ENCODE data around the gene PREP.
A peak's percentile ranks its signal among the peaks of the same experiment; 100 is the strongest.
"Not testable (repeated sequence)": the region's sequence is repeated elsewhere in the genome, so short reads cannot be mapped to it uniquely, and the experiment has no call there.

The PREP gene

GRCh38 chr6:105402939-105403935 lies at the start of gene PREP:
TSS of gene PREP (minus strand) at chr6:105403082. CDS start at chr6:105402891, 191 bp downstream.
- FAIRE-seq, result no peak

GRCh38 chr6:105452376-105452775 lies 49.5 kb upstream of the PREP start:
- no peak for FAIRE-seq

GRCh38 chr6:105449756-105450390 lies 47.0 kb upstream of the PREP start:
- FAIRE-seq, result no peak

GRCh38 chr6:105445481-105445880 lies 42.6 kb upstream of the PREP start:
- FAIRE-seq, result no peak

GRCh38 chr6:105443941-105444340 lies 41.1 kb upstream of the PREP start:
- FAIRE-seq, result no peak

GRCh38 chr6:105442369-105442768 lies 39.5 kb upstream of the PREP start:
- no peak for FAIRE-seq

- no peak for FAIRE-seq
These were observed 34.4 kb upstream of the PREP start for GRCh38 chr6:105437236-105437635.

GRCh38 chr6:105433723-105434122 lies 30.8 kb upstream of the PREP start:
- FAIRE-seq, result no peak

- no peak for FAIRE-seq
These were observed 29.9 kb upstream of the PREP start for GRCh38 chr6:105432797-105433196.

- peak; percentile 23 for FAIRE-seq
These were observed 28.3 kb upstream of the PREP start for GRCh38 chr6:105431226-105431625.

- no peak for FAIRE-seq
These were observed 27.8 kb upstream of the PREP start for GRCh38 chr6:105430685-105431084.

- no peak for FAIRE-seq
These were observed 26.8 kb upstream of the PREP start for GRCh38 chr6:105429676-105430075.

GRCh38 chr6:105428342-105428957 lies 25.6 kb upstream of the PREP start:
- FAIRE-seq, result no peak

GRCh38 chr6:105424175-105424783 lies 21.4 kb upstream of the PREP start:
- peak; percentile 36 for FAIRE-seq

GRCh38 chr6:105416971-105417370 lies 14.1 kb upstream of the PREP start:
- FAIRE-seq, result not testable (repeated sequence)

GRCh38 chr6:105409734-105410133 lies 6.9 kb upstream of the PREP start:
- FAIRE-seq, result no peak

GRCh38 chr6:105402090-105402938 lies 568 bp downstream of the PREP start:
- no peak for FAIRE-seq

GRCh38 chr6:105401247-105402089 lies 1.4 kb downstream of the PREP start:
- no peak for FAIRE-seq

- no peak for FAIRE-seq
These were observed 2.4 kb downstream of the PREP start for GRCh38 chr6:105400501-105400900.

GRCh38 chr6:105398859-105399258 lies 4.0 kb downstream of the PREP start:
- FAIRE-seq, result no peak

- no peak for FAIRE-seq
These were observed 4.9 kb downstream of the PREP start for GRCh38 chr6:105397987-105398386.
